Parathyroid adenoma (tissue), 2 donors: ENCODE results near the gene CTNND2.

Experiments
- H2AFZ ChIP-seq: fragments of 300-600 bp; sonication (generic); one replicate; pipeline ENCODE4 v1.7.0; 2017; ENCODE audit warnings: antibody characterized with exemption, mild to moderate bottlenecking
- H3K27ac ChIP-seq: fragments of 300-600 bp; sonication (generic); one replicate; pipeline ENCODE4 v1.7.0; 2017
- H3K27me3 ChIP-seq: fragments of 300-600 bp; sonication (generic); one replicate; pipeline ENCODE4 v1.7.0; 2017; ENCODE audit warnings: low read length; ENCODE audit not compliant: control insufficient read depth, insufficient read depth
- H3K36me3 ChIP-seq: fragments of 300-600 bp; sonication (generic); one replicate; pipeline ENCODE4 v1.7.0; 2017; ENCODE audit warnings: low read length; ENCODE audit not compliant: control insufficient read depth, insufficient read depth
- H3K4me1 ChIP-seq: fragments of 300-600 bp; sonication (generic); one replicate; pipeline ENCODE4 v1.7.0; 2017; ENCODE audit warnings: control low read depth
- H3K4me2 ChIP-seq: fragments of 300-600 bp; sonication (generic); one replicate; pipeline ENCODE4 v1.7.0; 2017; ENCODE audit warnings: low read length
- H3K4me3 ChIP-seq: fragments of 300-600 bp; sonication (generic); one replicate; pipeline ENCODE4 v1.7.0; 2017; ENCODE audit warnings: low read depth, low read length
- H3K79me2 ChIP-seq: fragments of 300-600 bp; sonication (generic); one replicate; pipeline ENCODE4 v1.7.0; 2017; ENCODE audit warnings: control low read depth
- H3K9ac ChIP-seq: fragments of 300-600 bp; sonication (generic); one replicate; pipeline ENCODE4 v1.7.0; 2017; ENCODE audit warnings: mild to moderate bottlenecking
- H3K9me3 ChIP-seq: fragments of 300-600 bp; sonication (generic); one replicate; pipeline ENCODE4 v1.7.0; 2017; ENCODE audit warnings: low read length; ENCODE audit not compliant: control insufficient read depth
- TF ChIP-seq, protein P1 (sequence below): fragments of 300-600 bp; sonication (generic); IDR thresholded peaks from one replicate; pipeline ENCODE4 v1.7.0; 2017; ENCODE audit warnings: antibody characterized with exemption, mild to moderate bottlenecking
- donor health status: primary hyperparathyroidism.

Gene CTNND2

DNA sequence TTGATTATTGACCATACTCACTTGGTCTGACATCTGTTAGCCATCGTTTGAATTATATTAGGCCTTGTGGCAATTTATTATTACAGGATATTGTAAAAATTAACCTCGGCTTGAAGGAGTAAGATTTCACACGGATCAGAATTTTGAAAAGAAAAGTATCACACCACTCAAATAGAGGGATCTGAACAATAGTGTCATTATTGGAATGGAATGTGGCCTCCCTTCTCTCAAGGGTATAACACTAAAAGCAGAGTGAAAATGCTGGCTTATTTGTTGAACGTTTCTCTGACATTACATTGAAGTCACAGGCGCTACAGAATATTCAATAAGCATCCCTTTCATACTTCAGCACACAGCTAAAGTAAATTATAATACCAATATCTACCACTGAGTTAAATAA is 509.3 kb downstream of the CTNND2 start:
- Histone ChIP-seq H3K4me2 (no peak overlapping the region), H2AFZ (no peak overlapping the region), H3K9ac (no peak overlapping the region), H3K79me2 (no peaks in the 10 kb centered on the region), H3K27ac (no peak overlapping the region), H3K4me1 (no peaks in the 10 kb centered on the region), H3K9me3 (no peaks in the 10 kb centered on the region), H3K4me3 (no peak overlapping the region), H3K27me3 (no peaks in the 10 kb centered on the region), H3K36me3 (no peaks in the 10 kb centered on the region)
- TF ChIP-seq, protein P1, sequence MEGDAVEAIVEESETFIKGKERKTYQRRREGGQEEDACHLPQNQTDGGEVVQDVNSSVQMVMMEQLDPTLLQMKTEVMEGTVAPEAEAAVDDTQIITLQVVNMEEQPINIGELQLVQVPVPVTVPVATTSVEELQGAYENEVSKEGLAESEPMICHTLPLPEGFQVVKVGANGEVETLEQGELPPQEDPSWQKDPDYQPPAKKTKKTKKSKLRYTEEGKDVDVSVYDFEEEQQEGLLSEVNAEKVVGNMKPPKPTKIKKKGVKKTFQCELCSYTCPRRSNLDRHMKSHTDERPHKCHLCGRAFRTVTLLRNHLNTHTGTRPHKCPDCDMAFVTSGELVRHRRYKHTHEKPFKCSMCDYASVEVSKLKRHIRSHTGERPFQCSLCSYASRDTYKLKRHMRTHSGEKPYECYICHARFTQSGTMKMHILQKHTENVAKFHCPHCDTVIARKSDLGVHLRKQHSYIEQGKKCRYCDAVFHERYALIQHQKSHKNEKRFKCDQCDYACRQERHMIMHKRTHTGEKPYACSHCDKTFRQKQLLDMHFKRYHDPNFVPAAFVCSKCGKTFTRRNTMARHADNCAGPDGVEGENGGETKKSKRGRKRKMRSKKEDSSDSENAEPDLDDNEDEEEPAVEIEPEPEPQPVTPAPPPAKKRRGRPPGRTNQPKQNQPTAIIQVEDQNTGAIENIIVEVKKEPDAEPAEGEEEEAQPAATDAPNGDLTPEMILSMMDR: no peak

DNA sequence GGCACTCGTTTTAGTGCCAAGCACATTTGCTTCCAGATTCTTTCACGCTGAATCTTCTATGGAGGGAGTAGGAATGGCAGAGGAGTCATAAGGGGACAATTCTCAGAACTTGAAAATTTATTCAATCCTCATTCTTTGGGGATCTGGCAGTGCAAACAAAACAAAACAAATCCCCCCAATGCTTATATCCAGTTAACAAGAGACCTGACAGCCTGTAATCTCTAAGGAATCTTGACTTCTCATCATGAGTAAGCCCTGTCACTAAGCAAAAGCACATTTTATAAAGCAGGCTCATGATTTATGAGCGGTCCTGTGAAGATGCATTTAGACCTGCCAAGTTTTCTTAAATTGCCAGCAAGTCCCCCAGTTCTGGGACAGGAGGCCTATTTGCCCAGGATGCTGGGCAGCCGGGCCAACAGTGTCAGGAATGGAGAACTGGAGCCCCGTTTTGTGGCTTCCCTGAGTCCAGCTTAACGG is 513.9 kb downstream of the CTNND2 start:
- Histone ChIP-seq H3K4me3 (no peak overlapping the region), H3K4me1 (no peaks in the 10 kb centered on the region), H2AFZ (no peak overlapping the region), H3K27ac (no peak overlapping the region), H3K27me3 (no peaks in the 10 kb centered on the region), H3K9me3 (no peaks in the 10 kb centered on the region), H3K79me2 (no peaks in the 10 kb centered on the region), H3K36me3 (no peaks in the 10 kb centered on the region), H3K4me2 (no peak overlapping the region), H3K9ac (no peak overlapping the region)
- TF ChIP-seq, protein P1: no peak

DNA sequence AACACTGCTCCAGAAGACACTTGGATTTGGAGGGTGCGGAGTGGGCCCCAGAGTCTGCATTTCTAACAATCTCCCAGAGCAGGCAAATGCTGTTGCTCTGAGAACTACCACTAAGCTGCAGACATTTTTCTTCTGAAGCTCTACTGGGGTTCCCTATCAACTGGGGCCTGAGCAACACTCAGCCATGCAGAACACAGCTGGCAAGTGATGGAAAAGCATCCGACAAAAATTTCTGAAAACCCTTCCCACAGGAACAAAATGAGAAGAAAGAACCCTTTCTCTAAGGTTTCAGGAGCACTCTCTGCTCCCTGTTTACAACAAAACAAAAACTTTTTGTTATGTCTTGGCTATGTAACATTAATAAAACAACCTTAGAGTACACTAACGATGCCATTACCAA is 516.9 kb downstream of the CTNND2 start:
- Histone ChIP-seq H3K27ac (no peak overlapping the region), H3K79me2 (no peaks in the 10 kb centered on the region), H3K4me1 (no peaks in the 10 kb centered on the region), H2AFZ (no peak overlapping the region), H3K4me3 (no peak overlapping the region), H3K36me3 (no peaks in the 10 kb centered on the region), H3K9me3 (no peaks in the 10 kb centered on the region), H3K4me2 (no peak overlapping the region), H3K27me3 (no peaks in the 10 kb centered on the region), H3K9ac (no peak overlapping the region)
- TF ChIP-seq, protein P1: no peak

DNA sequence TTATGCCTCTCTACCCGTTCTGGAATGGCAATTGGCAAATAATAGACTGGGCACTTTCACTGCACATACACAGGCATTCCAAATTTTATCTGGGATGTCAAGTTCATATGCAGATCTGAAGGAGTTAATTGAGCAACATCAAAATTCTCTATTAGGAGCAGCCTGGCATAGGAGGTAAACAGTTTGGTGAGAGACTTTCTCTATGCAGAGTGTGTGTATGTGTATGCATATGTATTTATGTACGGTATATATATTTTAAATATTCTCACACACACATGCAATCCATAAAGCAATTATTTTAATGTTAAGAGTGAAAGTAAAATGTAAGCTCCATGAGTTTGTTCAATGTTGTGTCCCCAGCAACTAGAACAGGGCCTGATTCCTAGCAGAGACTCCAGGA is 517.8 kb downstream of the CTNND2 start:
- no peak overlapping the region for H3K9ac ChIP-seq
- no peaks in the 10 kb centered on the region for H3K4me1 ChIP-seq
- H3K4me2 ChIP-seq: no peak overlapping the region
- H3K36me3 ChIP-seq: no peaks in the 10 kb centered on the region
- no peak overlapping the region for H3K4me3 ChIP-seq
- no peak overlapping the region for H3K27ac ChIP-seq
- no peaks in the 10 kb centered on the region for H3K79me2 ChIP-seq
- no peaks in the 10 kb centered on the region for H3K9me3 ChIP-seq
- H3K27me3 ChIP-seq: no peaks in the 10 kb centered on the region
- TF ChIP-seq, protein P1: no peak
- H2AFZ ChIP-seq: no peak overlapping the region

GRCh38 chr5:11385901-11386293 is 518.3 kb downstream of the CTNND2 start:
- Histone ChIP-seq H3K9ac (no peak overlapping the region), H3K27ac (no peak overlapping the region)

More at GRCh38 chr5:11385901-11386293, 518.3 kb downstream of the CTNND2 start:
- TF ChIP-seq, protein P1: no peak
- no peaks in the 10 kb centered on the region for H3K79me2 ChIP-seq
- H3K9me3 ChIP-seq: no peaks in the 10 kb centered on the region
- no peak overlapping the region for H3K4me2 ChIP-seq
- no peaks in the 10 kb centered on the region for H3K36me3 ChIP-seq
- no peaks in the 10 kb centered on the region for H3K4me1 ChIP-seq
- H3K27me3 ChIP-seq: no peaks in the 10 kb centered on the region
- H2AFZ ChIP-seq: no peak overlapping the region
- H3K4me3 ChIP-seq: no peak overlapping the region
